IPS DF 4.7 (cell line): ENCODE measurements around the gene AXIN2.

Experiments used
- DNase-seq: peaks from one replicate; pipeline ENCODE4 v3.0.0-alpha.2; 2013; ENCODE audit warnings: low spot score; ENCODE audit errors: extremely low read depth

Gene AXIN2

DNA sequence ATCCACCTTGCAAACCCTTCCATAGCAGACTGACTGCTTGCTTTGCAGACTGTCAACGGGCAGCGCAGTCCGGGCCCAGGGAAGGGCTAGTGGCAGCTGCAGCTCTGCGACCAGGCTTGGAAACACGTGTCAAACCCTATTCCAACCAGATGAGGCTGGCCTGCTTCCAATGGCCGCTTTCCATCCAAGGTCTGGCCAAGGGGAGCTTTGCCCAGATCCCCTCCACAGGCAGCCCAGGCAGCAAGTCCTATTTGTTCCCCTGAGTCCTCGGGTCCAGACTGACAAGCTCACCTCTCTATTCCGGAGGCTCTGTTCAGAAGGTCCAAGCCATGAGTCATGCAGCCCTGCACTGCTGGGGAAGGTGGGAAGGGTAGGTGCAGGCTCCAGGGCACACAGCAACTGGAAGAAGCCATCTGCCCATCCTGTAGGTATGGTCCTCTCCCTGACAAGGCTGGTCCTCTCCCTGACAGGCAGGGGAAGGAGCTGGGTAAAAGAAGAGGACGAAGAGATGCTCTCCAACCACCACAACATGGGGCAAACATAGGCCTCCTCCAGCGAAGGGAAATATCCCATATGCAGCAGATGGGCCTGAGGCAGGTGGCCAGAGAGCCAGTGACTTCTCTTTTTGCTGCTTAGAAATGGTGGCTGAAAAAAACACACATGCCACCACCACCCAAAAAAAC is 22.6 kb upstream of the AXIN2 start:
- no peak for DNase-seq

DNA sequence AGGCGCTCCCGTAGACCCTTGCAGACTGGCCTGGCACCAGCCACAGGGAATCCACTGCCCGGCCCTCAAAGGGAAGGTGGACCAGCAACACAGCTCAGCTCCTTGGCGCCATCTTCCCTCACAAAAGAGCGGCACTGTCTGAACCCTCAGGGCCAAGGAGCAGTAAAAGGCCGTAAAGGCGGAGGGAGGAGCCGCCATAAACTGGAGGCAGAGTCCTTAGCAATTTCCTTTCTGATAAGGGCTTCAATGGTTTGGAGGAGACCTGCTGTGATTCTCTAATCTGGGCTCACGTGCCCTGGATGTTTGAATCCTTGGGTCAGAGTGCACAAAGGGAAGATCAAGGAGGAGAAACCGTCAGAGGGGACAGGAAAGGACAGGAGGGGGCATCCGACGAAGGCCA is 15.5 kb upstream of the AXIN2 start:
- DNase-seq: no peak

- DNase-seq: no peak
Measured at GRCh38 chr17:65573282-65573602, 11.8 kb upstream of the AXIN2 start.

DNA sequence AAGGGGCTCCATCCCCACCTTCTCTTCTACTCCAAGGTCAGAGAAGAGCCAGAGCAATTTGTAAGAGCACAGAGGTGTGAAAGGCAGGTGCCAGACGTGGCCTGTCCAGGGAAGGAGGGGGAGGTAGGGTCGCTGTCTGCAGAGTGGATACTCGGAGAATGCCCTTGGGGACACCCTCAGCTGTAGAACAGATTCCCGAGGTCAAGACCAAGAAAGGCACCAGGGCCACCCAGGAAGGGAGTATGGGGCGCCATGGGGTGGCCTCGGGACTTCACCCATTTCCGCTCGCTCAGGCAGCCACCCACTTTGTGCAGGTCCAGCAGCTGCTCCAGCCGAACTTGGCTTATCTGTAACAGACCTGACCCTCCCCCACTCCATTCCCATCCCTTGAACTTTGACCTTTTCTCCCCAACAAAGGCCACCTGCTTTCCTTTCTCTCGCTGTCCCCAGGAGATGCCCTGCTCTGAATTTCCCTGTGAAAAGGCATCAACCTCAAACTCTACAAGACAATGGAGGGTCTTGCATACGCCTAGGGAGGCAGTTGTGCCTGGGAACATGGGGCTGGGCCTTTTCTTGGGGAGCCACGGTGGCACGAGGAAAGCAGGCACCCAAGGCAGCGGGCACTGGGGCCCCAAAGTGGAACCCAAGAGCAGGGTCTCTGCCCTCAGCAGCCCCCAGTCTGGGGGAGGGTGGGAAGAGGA is 11.3 kb upstream of the AXIN2 start:
- DNase-seq: peak; percentile 99

DNA sequence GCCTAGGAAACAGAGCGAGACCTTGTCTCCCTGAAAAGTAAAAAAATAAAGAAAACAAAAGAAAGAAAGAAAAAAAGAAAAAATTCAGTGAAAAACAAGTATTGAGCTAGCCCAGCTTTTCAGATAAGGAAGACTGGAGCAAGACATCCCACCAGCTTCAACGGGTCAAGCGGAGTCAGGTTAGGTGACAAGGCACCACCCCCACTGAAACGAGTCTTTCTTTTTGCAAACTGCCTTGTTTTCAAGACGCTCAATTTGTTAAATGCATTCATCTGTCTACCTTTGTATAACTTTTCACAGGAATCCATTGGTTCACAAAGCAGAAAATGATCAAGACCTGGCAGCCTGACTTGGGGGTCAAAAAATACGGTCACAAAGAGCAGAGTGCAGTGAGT is 10.7 kb upstream of the AXIN2 start:
- no peak for DNase-seq

DNA sequence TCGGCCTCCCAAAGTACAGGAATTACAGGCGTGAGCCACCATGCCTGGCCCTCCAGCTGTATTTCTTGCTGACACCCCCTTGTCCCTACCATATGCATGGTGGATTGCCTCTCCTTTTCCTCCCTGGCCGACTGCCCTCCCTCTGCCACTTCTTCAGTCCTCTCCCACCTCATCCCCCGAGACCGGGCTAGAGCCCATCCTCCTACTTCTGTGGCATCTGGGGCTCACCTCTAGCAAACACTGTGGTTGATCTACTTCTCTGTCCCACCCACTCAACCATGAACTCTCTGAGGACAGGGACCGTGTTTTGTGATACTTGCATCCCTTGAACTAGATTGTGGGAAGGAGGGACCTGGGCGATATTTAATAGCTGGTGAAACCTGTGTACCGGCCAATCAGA is 7.5 kb upstream of the AXIN2 start:
- no peak for DNase-seq

DNA sequence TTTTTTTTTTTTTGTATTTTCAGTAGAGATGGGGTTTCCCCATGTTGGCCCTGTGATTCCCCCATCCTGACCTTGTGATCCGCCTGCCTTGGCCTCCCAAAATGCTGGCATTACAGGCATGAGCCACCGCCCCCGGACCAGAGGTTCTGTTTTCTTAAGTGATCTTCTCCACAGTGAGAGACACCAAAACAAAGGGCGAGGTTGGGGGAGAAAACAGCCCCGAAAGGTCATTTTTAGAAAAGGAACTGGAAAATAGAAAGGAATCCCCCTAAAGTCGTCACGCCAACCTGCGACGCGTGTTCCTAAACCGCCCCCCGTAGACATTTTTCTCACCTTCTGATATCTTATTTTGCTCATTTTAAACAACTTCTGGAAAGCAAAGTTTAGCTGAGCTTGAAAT is 6.1 kb upstream of the AXIN2 start:
- no peak for DNase-seq

GRCh38 chr17:65565559-65565958 is 4.1 kb upstream of the AXIN2 start:
- no peak for DNase-seq

DNA sequence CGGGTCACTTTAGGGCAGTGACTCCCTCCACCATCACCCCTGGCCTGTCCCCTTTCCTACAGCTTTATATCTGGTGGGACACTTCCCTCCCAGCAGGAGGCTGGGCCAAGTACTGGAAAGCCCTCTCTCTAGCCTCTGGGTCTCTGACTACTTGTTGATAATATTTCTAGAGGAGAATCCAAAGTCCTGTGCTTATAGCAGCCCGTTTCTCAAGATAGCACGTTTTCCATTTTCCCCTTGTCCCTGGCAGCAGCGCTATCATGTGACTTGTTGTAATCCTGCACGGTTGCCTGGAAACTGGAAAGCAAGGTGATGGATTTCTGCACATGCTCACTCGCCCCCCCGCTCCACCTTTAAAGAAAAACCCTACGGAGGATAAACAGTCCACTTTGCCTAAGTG is 3.3 kb upstream of the AXIN2 start:
- DNase-seq: no peak

DNA sequence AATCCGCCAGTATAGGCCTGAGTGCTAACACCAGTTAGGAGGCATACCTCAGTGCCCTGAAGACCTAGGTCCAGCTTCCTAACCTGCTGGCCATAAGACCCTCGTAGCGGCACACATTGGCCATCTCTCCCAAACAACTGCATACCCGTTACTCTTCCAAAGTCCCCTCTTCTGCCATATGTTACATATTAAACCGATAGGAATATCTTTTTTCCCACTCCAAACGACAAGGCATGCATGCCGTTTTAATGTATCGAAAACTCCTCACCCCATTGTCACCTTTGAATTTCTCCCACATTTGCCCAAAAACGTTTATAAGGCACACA is 721 bp upstream of the AXIN2 start:
- DNase-seq: no peak

DNA sequence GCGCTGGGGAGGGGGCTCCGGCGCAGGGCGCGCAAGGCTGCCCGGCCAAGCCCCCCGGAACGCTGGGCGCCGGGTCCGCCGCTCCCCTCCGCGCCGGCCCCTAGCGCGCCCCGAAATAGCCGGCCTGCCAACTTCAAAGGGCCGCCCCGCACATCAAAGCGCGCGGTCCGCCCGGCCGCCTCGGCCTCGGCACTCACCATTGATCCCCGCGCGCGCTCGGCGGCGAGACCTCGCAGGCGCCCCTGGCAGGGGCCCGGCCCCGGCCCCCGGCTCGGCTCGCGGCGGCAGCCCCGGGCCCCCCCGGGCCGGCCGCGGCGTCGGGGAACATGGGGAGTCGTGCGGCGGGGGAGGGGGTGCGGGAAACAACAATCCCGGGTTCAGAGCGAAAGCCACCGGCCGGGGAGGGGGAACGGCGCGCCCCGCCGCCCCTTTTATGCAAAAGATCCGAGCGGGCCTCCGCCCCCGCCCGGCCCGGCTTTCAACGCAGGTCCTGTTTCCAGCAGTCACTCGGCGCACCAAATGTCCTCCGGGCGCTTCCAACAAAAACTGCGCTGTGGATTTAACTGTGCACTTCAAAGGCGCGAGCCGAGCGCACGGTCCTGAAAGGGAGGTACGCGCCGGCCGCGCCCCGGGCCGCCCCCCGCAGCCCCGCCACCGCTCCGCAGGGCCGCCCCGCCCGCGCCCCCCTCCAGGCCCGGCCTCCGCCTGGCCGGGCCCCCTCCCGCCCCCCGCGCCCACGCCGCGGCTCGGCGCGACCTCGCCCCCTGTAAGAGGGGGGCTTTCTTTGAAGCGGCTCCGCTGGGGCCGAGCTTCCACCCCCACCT is 608 bp downstream of the AXIN2 start:
- peak; percentile 62 for DNase-seq

- no peak for DNase-seq
Measured at GRCh38 chr17:65559804-65560627, 1.4 kb downstream of the AXIN2 start.

GRCh38 chr17:65559461-65559803 is 2.0 kb downstream of the AXIN2 start:
- no peak for DNase-seq

- DNase-seq: no peak
Measured at GRCh38 chr17:65558683-65559460, 2.6 kb downstream of the AXIN2 start.

DNA sequence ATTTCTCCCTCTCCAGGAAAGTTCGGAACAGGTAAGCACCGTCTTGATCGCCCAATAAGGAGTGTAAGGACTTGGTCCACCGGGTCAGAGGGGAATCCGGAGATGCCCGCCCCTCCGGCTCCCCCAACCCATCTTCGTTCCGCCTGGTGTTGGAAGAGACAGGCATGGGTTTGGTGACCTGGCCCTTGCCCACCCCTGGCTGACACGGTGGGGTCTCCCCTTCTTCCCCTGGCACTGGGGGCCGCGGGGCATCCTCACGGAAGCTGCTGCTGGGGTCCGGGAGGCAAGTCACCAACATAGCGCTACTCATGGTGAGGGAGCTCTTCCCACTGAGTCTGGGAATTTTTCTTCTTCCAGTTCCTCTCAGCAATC is 3.2 kb downstream of the AXIN2 start:
- no peak for DNase-seq

DNA sequence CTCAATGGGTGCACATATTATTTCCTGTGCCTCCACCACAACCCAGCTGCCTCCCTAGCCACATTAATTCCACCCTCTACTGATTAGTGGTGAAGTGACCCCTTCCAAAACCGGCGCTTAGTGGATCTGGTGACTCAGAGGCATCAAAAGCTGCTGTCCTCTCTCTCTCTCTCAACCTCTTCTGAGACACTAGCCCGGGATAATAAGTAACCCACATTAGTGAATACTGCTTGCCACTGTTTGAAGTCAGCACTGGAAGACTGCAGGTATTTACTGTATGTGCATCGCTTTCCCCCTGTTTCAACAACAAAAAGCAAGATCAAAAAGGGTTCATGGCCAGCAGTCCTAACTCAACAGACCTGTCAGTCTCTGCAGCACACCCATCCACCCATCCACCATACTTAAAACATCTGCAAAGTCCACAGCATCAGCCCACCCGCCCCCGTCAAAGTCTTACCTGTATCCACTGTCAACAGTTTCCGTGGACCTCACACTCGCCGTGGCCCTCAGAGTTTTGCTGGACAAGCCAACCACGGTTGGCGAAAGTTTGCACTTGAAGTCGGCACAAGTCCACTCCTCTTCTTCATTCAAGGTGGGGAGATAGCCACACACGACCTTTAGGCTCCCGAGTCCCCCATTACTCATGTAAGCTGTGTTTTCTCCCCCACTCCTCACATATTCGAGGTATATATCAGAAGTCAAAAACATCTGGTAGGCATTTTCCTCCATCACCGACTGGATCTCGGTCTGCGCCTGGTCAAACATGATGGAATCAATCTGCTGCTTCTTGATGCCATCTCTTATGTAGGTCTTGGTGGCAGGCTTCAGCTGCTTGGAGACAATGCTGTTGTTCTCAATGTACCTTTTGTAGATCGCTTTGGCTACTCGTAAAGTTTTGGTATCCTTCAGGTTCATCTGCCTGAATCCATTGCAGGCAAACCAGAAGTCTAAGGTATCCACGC is 3.8 kb downstream of the AXIN2 start:
- DNase-seq: no peak

DNA sequence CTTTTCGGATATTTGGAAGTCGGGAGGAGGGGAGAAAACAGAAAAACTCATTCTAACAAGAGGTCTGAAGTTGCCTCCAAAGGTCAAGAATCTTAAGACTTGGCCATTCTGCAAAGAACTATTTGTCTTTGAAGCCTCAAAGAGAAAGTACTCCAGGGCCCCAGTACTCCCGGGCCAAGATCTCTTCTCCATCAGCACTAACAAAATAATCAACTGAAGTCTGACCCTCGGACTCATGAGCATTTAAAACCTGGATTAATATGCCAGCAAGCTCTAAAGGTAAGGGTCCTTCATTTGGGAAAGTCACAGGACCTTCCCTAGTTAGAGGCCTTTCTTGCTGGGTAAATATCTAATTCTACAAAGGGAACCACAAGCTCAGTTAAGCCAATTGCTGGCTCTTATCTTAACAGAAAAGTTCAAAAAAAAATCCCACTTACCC is 4.5 kb downstream of the AXIN2 start:
- no peak for DNase-seq

DNA sequence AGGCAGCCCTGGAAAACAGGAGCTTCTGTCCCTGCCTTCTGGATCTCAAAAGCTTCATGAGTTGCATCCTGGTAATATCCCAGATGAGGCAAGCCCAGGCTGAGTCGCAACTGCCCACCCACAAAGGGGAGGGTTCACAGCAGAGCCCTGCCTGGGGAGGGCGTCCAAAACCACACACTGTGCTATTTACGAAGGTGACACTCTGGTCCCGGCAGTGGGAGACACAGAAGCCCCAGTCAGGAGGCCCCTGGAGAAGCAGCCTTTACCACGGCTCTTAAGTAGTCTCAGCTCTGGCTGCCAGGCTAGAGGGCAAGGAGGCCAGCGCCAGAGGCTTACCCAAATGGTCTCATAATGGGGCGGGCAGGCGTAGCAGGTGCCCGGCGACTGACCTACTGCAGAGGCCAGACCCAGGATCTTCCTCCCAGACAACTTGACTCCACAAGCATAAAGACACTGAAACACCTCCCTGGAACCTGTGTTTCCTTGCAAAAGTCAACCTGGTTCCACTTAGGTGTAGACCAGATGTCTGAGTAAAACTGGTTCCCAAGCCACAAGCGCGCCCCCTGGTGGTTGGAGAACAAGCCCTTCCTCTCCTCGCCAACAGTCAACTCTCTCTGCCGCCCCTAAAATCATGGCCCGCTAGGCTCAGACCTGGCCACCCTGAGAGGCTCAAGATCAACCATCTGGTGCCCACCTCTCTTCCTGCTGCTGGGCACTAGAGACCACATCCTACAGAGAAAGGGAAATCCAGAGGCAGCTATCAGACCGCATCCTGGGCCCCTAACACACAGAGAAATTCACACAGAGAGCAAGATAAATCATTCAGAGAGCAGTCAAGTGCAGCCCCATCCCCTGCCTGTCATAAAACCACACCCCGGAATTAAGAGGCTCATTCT is 5.2 kb downstream of the AXIN2 start:
- DNase-seq: peak; percentile 53
